SKM-1 treated with dmso at 0.1 percent for 144 hours (cell line): ENCODE results near the gene TPCN1.

ENCODE experiments used
- DNase-seq: peaks from one replicate; lab custom pipeline; 2025; ENCODE audit not compliant: unreplicated experiment; lab: John Stamatoyannopoulos, UW

TPCN1 gene

GRCh38 chr12:113301811-113302210 lies 80.5 kb downstream of the TPCN1 start:
- no peak for DNase-seq

- DNase-seq = no peak
Observed at GRCh38 chr12:113302466-113302865, 81.2 kb downstream of the TPCN1 start.

GRCh38 chr12:113302886-113303640 lies 81.8 kb downstream of the TPCN1 start:
- DNase-seq = no peak

- no peak for DNase-seq
Observed at GRCh38 chr12:113305281-113305856, 84.1 kb downstream of the TPCN1 start.

- no peak for DNase-seq
Observed at GRCh38 chr12:113306382-113306781, 85.1 kb downstream of the TPCN1 start.

GRCh38 chr12:113310489-113310888 lies 89.2 kb downstream of the TPCN1 start:
- no peak for DNase-seq

GRCh38 chr12:113314121-113314529 lies 92.9 kb downstream of the TPCN1 start:
- no peak for DNase-seq

GRCh38 chr12:113315358-113315757 lies 94.1 kb downstream of the TPCN1 start:
- DNase-seq = no peak

GRCh38 chr12:113316155-113316554 lies 94.9 kb downstream of the TPCN1 start:
- DNase-seq = no peak

GRCh38 chr12:113317122-113317521 lies 95.9 kb downstream of the TPCN1 start:
- no peak for DNase-seq

GRCh38 chr12:113318046-113318656 lies 96.9 kb downstream of the TPCN1 start:
- no peak for DNase-seq

GRCh38 chr12:113318900-113319628 lies 97.8 kb downstream of the TPCN1 start:
- no peak for DNase-seq

GRCh38 chr12:113320401-113320800 lies 99.1 kb downstream of the TPCN1 start:
- no peak for DNase-seq

- no peak for DNase-seq
Observed at GRCh38 chr12:113322343-113322742, 101.1 kb downstream of the TPCN1 start.

- DNase-seq = no peak
Observed at GRCh38 chr12:113325916-113326315, 104.7 kb downstream of the TPCN1 start.

GRCh38 chr12:113326775-113327395 lies 105.6 kb downstream of the TPCN1 start:
- no peak for DNase-seq

GRCh38 chr12:113328368-113328889 lies 107.2 kb downstream of the TPCN1 start:
- no peak for DNase-seq

- no peak for DNase-seq
Observed at GRCh38 chr12:113329022-113329790, 107.9 kb downstream of the TPCN1 start.

GRCh38 chr12:113329791-113330417 lies 108.6 kb downstream of the TPCN1 start:
- no peak for DNase-seq

GRCh38 chr12:113330505-113330904 lies 109.2 kb downstream of the TPCN1 start:
- DNase-seq = no peak
